Endothelial cell of umbilical vein (primary cell): Measurements from ENCODE around the gene WNT7B. TPM values are rescaled to one million over a fixed set of nuclear protein-coding genes. Genes with fewer than 3 reads are reported as not detected.

ENCODE experiments used
- BruUV-seq: library from RNA; stranded (reverse); fragments of 400-500 nt; replicated peaks from 2 replicates; lab custom pipeline; 2021; lab: Mats Ljungman, UMichigan
- CTCF ChIA-PET: fragments of 300-600, 350-600 bp; sonication (Branson Sonifier 250); formaldehyde crosslinking; loops from one replicate; lab custom pipeline; 2021; ENCODE audit warnings: antibody characterized with exemption, inconsistent platforms; lab: Charles Lee
- POLR2A ChIA-PET: fragments of 300-600, 350-600 bp; sonication (Branson Sonifier 250); formaldehyde crosslinking; loops from one replicate; lab custom pipeline; 2021; ENCODE audit warnings: antibody characterized with exemption, inconsistent platforms; lab: Charles Lee
- DNase-seq: peaks from one replicate; pipeline ENCODE4 v3.0.0-alpha.2; 2011; ENCODE audit warnings: low read depth, low spot score
- FAIRE-seq: peaks from 2 replicates; lab custom pipeline; 2011; peaks lifted over from hg19 to GRCh38; lab: Jason Lieb, UNC
- H2AFZ ChIP-seq: 2 replicates; pipeline ENCODE4 v1.6.0; 2012; ENCODE audit warnings: low read depth, low read length, control low read depth, inconsistent platforms
- H3K27ac ChIP-seq: 2 replicates; pipeline ENCODE4 v1.5.1; 2011; ENCODE audit warnings: low read depth, mild to moderate bottlenecking, control low read depth, low read length, moderate library complexity; ENCODE audit not compliant: insufficient read depth
- H3K27me3 ChIP-seq, 2 experiments: 2 replicates each; pipeline versions ENCODE4 v1.6.0 to v1.6.1; 2011; ENCODE audit warnings: low read length in 2 of 2, mixed read lengths in 1 of 2; ENCODE audit not compliant: control insufficient read depth in 2 of 2, insufficient read depth in 2 of 2
- H3K36me3 ChIP-seq, 2 experiments: 2 replicates in 1 of 2; 3 replicates in 1 of 2; pipeline ENCODE4 v1.5.1; 2011; ENCODE audit warnings: low read length in 2 of 2, mild to moderate bottlenecking in 1 of 2, moderate library complexity in 1 of 2; ENCODE audit not compliant: control insufficient read depth in 2 of 2, insufficient read depth in 2 of 2; ENCODE audit errors: extremely low read depth in 1 of 2
- H3K4me1 ChIP-seq: 3 replicates; pipeline ENCODE4 v1.5.1; 2011; ENCODE audit warnings: mild to moderate bottlenecking, low read length; ENCODE audit not compliant: control insufficient read depth, insufficient read depth; ENCODE audit errors: extremely low read depth
- H3K4me2 ChIP-seq: 2 replicates; pipeline ENCODE4 v1.6.1; 2011; ENCODE audit warnings: low read length, control low read depth, mixed read lengths; ENCODE audit not compliant: insufficient read depth
- H3K4me3 ChIP-seq, 3 experiments: fragments of 200-600 bp in 1 of 3; sonication (generic), shearing (Covaris generic) in 1 of 3; replicated peaks in 1 of 3; 2 replicates each; pipeline ENCODE4 v1.5.1; 2011 to 2016; ENCODE audit warnings: control low read depth in 3 of 3, low read length in 3 of 3, mild to moderate bottlenecking in 2 of 3, inconsistent platforms in 1 of 3, low read depth in 1 of 3, moderate library complexity in 1 of 3; ENCODE audit not compliant: insufficient read depth in 1 of 3
- H3K79me2 ChIP-seq: 2 replicates; pipeline ENCODE4 v1.6.0; 2012; ENCODE audit warnings: low read length, inconsistent platforms; ENCODE audit not compliant: control insufficient read depth, insufficient read depth
- H3K9ac ChIP-seq: replicated peaks from 2 replicates; pipeline ENCODE3; 2011; ENCODE audit warnings: low read length, control low read depth; ENCODE audit not compliant: insufficient read depth; ENCODE audit errors: extremely low read depth
- H3K9me1 ChIP-seq: replicated peaks from 3 replicates; pipeline ENCODE4 v1.6.0; 2011; ENCODE audit warnings: mild to moderate bottlenecking, low read length; ENCODE audit not compliant: control insufficient read depth, insufficient read depth; ENCODE audit errors: extremely low read depth
- H3K9me3 ChIP-seq: replicated peaks from 2 replicates; pipeline ENCODE4 v1.5.1; 2012; ENCODE audit warnings: low read length, inconsistent platforms; ENCODE audit not compliant: control insufficient read depth, insufficient read depth
- H4K20me1 ChIP-seq: replicated peaks from 2 replicates; pipeline ENCODE3; 2011; ENCODE audit warnings: mild to moderate bottlenecking, low read length; ENCODE audit not compliant: control insufficient read depth, insufficient read depth; ENCODE audit errors: extremely low read depth
- EZH2 ChIP-seq: IDR thresholded peaks from 2 replicates; pipeline ENCODE4 v1.6.1; 2012; ENCODE audit warnings: borderline replicate concordance, low read depth, mild to moderate bottlenecking, moderate library complexity, low read length, inconsistent platforms; ENCODE audit not compliant: severe bottlenecking
- FOS ChIP-seq: IDR thresholded peaks from 2 replicates; pipeline ENCODE4 v1.6.1; 2011; ENCODE audit warnings: mild to moderate bottlenecking, low read length, moderate library complexity, borderline replicate concordance; ENCODE audit not compliant: insufficient read depth
- GATA2 ChIP-seq: IDR thresholded peaks from 2 replicates; pipeline ENCODE4 v1.7.0; 2011; ENCODE audit warnings: low read depth, mild to moderate bottlenecking, moderate library complexity, mixed read lengths, low read length; ENCODE audit not compliant: insufficient read length, insufficient read depth
- JUN ChIP-seq: IDR thresholded peaks from 2 replicates; pipeline ENCODE4 v1.6.1; 2011; ENCODE audit warnings: borderline replicate concordance, low read depth; ENCODE audit not compliant: insufficient read length, insufficient read depth
- MAX ChIP-seq: IDR thresholded peaks from 2 replicates; pipeline ENCODE4 v1.6.1; 2011; ENCODE audit not compliant: insufficient read depth, insufficient read length
- MYC ChIP-seq: IDR thresholded peaks from one replicate; pipeline ENCODE4 v1.6.1; 2011; ENCODE audit warnings: mild to moderate bottlenecking, low read depth, low read length
- POLR2A ChIP-seq: IDR thresholded peaks from 2 replicates; pipeline ENCODE4 v1.6.1; 2012; ENCODE audit warnings: low read depth, mild to moderate bottlenecking, control low read depth, low read length
- POLR2AphosphoS5 ChIP-seq: IDR thresholded peaks from 2 replicates; pipeline ENCODE4 v1.6.1; 2012; ENCODE audit warnings: low read depth, mild to moderate bottlenecking, control low read depth, low read length, moderate library complexity; ENCODE audit not compliant: insufficient read depth
- dilution Hi-C: fragments of 300-500 bp; cut with MboI; formaldehyde crosslinking; loops from one replicate; pipeline ENCODE4 v1.15.0; 2019; ENCODE audit warnings: low sequenced_read_pairs; ENCODE audit not compliant: extremely low pct_ligation_motif_present
- intact Hi-C: fragments of 100-400 bp; cut with micrococcal nuclease; formaldehyde crosslinking; loops from one replicate; pipeline ENCODE4 v1.10.0; 2022
- polyA plus RNA-seq, 4 experiments: library from polyadenylated mRNA; depleted of rRNA in 3 of 4; stranded (reverse) in 3 of 4; unstranded in 1 of 4; fragments of >200 nt; gene quantifications; 2 replicates each; pipeline versions ENCODE4 v1.2.1 to v1.2.3, GENCODE V29; 2011 to 2012; ENCODE audit warnings: missing spikeins in 1 of 4
- total RNA-seq: library from RNA; stranded (reverse); gene quantifications from 2 replicates; pipeline ENCODE4 v1.2.3, GENCODE V29; 2021
- TF ChIP-seq, protein P1 (sequence below), 2 donors: IDR thresholded peaks; 1 replicate in 1 of 2; 2 replicates in 1 of 2; pipeline ENCODE4 v1.5.1; 2011; ENCODE audit warnings: low read length in 2 of 2, mild to moderate bottlenecking in 2 of 2, moderate library complexity in 2 of 2, control low read depth in 1 of 2, inconsistent platforms in 1 of 2, low read depth in 1 of 2; ENCODE audit not compliant: insufficient read depth in 1 of 2; ENCODE audit errors: extremely low read depth in 1 of 2

Gene WNT7B
- total and polyA plus RNA-seq, 2 donors (not counting 3 experiments of a cell fraction or from before 2014, with no cell fraction given) = not detected

- Histone ChIP-seq H3K27ac (no peak overlapping the region), H3K9me3 (no peaks in the 10 kb centered on the region), H2AFZ (no peak overlapping the region), H3K4me2 (no peak overlapping the region), H3K9me1 (no peaks in the 10 kb centered on the region), H3K4me3 (no peak overlapping the region), H4K20me1 (no peaks in the 10 kb centered on the region), H3K36me3 (no peaks in the 10 kb centered on the region), H3K9ac (no peak overlapping the region), H3K27me3 (peaks cover 0 to 3% of the 10 kb centered on the region in 2 experiments), H3K79me2 (no peaks in the 10 kb centered on the region), H3K4me1 (no peaks in the 10 kb centered on the region)
- ChIA-PET CTCF (interaction anchor here (1.0 to 2.7 kb wide), 5 partner anchors 9 to 20 kb away, joined by 3 to 6 read pairs (median 4); no protein-coding TSS in a partner anchor), POLR2A (no interaction called here)
- no peak for TF ChIP-seq JUN
- DNase-seq (no peak), FAIRE-seq (no peak)
- dilution Hi-C loops (no loop called here), intact Hi-C loops (no loop called here)
- no TSS peak for BruUV-seq
Observed at GRCh38 chr22:46021577-46021976, 44.6 kb upstream of the WNT7B start.

DNA sequence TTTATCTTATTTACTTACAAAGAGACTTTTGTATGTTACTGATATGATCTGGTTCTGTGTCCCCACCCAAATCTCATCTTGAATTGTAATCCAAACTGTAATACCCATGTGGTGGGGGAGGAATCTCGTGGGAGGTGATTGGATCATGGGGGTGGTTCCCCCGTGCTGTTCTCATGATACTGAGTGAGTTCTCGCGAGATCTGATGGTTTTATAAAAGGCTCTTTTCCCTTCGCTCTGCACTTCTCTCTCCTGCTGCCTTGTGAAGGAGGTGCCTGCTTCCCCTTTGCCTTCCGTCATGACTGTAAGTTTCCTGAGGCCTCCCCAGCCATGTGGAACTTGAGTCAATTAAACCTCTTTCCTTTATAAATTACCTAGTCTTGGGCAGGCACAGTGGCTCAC lies 42.4 kb upstream of the WNT7B start:
- H4K20me1 ChIP-seq = no peaks in the 10 kb centered on the region
- TF ChIP-seq MAX (no peak), FOS (no peak), POLR2AphosphoS5 (no peak), GATA2 (no peak), POLR2A (no peak), JUN (no peak), MYC (no peak), EZH2 (no peak)
- TF ChIP-seq, protein P1, sequence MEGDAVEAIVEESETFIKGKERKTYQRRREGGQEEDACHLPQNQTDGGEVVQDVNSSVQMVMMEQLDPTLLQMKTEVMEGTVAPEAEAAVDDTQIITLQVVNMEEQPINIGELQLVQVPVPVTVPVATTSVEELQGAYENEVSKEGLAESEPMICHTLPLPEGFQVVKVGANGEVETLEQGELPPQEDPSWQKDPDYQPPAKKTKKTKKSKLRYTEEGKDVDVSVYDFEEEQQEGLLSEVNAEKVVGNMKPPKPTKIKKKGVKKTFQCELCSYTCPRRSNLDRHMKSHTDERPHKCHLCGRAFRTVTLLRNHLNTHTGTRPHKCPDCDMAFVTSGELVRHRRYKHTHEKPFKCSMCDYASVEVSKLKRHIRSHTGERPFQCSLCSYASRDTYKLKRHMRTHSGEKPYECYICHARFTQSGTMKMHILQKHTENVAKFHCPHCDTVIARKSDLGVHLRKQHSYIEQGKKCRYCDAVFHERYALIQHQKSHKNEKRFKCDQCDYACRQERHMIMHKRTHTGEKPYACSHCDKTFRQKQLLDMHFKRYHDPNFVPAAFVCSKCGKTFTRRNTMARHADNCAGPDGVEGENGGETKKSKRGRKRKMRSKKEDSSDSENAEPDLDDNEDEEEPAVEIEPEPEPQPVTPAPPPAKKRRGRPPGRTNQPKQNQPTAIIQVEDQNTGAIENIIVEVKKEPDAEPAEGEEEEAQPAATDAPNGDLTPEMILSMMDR (IDR thresholded peaks at IDR 0.05; ENCODE audit: extremely low read depth in 1 of 2, insufficient read depth in 1 of 2, low read depth in 1 of 2, low read length in 2 of 2) = no peak

More for the DNA sequence above, 42.4 kb upstream of the WNT7B start:
- ChIA-PET POLR2A (no interaction called here), CTCF (interaction anchor here (1.3 to 3.1 kb wide), 4 partner anchors 12 to 97 kb away, joined by 3 to 21 read pairs (median 4); no protein-coding TSS in a partner anchor)
- Histone ChIP-seq H3K36me3 (no peaks in the 10 kb centered on the region), H3K9me3 (no peaks in the 10 kb centered on the region), H3K9me1 (no peaks in the 10 kb centered on the region), H3K79me2 (no peaks in the 10 kb centered on the region), H3K27me3 (no peaks in the 10 kb centered on the region), H3K4me1 (no peaks in the 10 kb centered on the region), H3K4me3 (no peak overlapping the region), H2AFZ (no peak overlapping the region), H3K27ac (no peak overlapping the region), H3K9ac (no peak overlapping the region), H3K4me2 (no peak overlapping the region)
- BruUV-seq = no TSS peak
- DNase-seq (no peak), FAIRE-seq (no peak)
- intact Hi-C loops (no loop called here), dilution Hi-C loops (no loop called here)
